Upper lobe of left lung (tissue), 6 donors: ENCODE results near the gene FTSJ3. TPM values are rescaled to one million over a fixed set of nuclear protein-coding genes. Genes with fewer than 3 reads are reported as not detected.

Experiments
- ATAC-seq, 2 donors: fragments of 200-7000 bp; cut with Tn5 transposase; one replicate each; pipeline ENCODE4 v1.9.1; 2022; ENCODE audit warnings: mild to moderate bottlenecking in 2 of 2, moderate library complexity in 2 of 2; ENCODE audit not compliant: low FRiP score in 2 of 2
- DNase-seq, 2 donors: peaks; one replicate each; pipeline ENCODE4 v3.0.0-alpha.2; 2019 to 2020
- H3K27ac ChIP-seq, 4 donors: fragments of 200-600 bp; sonication (generic); one replicate each; pipeline ENCODE4 v1.5.1; 2016 to 2019
- H3K27me3 ChIP-seq, 4 donors: fragments of 200-600 bp; sonication (generic); one replicate each; pipeline ENCODE4 v1.5.1; 2017 to 2019
- H3K36me3 ChIP-seq, 4 donors: fragments of 200-600 bp; sonication (generic); one replicate each; pipeline ENCODE4 v1.5.1; 2016 to 2019
- H3K4me1 ChIP-seq, 4 donors: fragments of 200-600 bp; sonication (generic); one replicate each; pipeline ENCODE4 v1.5.1; 2018 to 2019
- H3K4me3 ChIP-seq, 4 donors: fragments of 200-600 bp; sonication (generic); one replicate each; pipeline ENCODE4 v1.5.1; 2017 to 2019; ENCODE audit warnings: mild to moderate bottlenecking in 2 of 4, moderate library complexity in 1 of 4
- H3K9me3 ChIP-seq, 4 donors: fragments of 200-600 bp; sonication (generic); one replicate each; pipeline ENCODE4 v1.5.1; 2018 to 2019
- EP300 ChIP-seq, 4 donors: sonication (generic); formaldehyde crosslinking; IDR thresholded peaks; one replicate each; pipeline ENCODE4 v1.5.1; 2017; ENCODE audit warnings: antibody characterized with exemption in 4 of 4, control low read depth in 2 of 4
- POLR2A ChIP-seq, 4 donors: fragments of 450-650 bp; IDR thresholded peaks; one replicate each; pipeline ENCODE4 v1.5.1; 2016 to 2017; ENCODE audit warnings: antibody characterized with exemption in 4 of 4, mild to moderate bottlenecking in 2 of 4
- POLR2AphosphoS5 ChIP-seq, 2 donors: sonication (generic); formaldehyde crosslinking; IDR thresholded peaks; one replicate each; pipeline ENCODE4 v1.5.1; 2017; ENCODE audit warnings: antibody characterized with exemption in 2 of 2
- WGBS, 2 donors: methylation state at CpG; one replicate each; pipeline ENCODE4 v1.1.5; 2017 to 2018; 5-methylcytosine and 5-hydroxymethylcytosine counted together
- total RNA-seq, 6 donors: library from RNA; depleted of rRNA in 4 of 6; stranded (reverse); fragments of >200 nt in 4 of 6; gene quantifications; one replicate each; pipeline versions ENCODE4 v1.1.0 to v1.2.1, GENCODE V29; 2016 to 2021
- TF ChIP-seq, protein P1 (sequence below), 6 experiments: fragments of 450-650 bp in 4 of 6; fragments of 200-600 bp in 2 of 6; sonication (generic) in 2 of 6; IDR thresholded peaks; one replicate each; pipeline ENCODE4 v1.5.1; 2016 to 2019; ENCODE audit warnings: antibody characterized with exemption in 6 of 6
- donor health status: DM: no; HTN: no; CAD: no; lungs with moderate emphysema.
- donor health status: DM: no; HTN: yes; CAD: no; lungs with severe emphysema.

The FTSJ3 gene
- total RNA-seq, 6 donors from 2014 or later = 24.7 to 75.4 (median 41.8) TPM

DNA sequence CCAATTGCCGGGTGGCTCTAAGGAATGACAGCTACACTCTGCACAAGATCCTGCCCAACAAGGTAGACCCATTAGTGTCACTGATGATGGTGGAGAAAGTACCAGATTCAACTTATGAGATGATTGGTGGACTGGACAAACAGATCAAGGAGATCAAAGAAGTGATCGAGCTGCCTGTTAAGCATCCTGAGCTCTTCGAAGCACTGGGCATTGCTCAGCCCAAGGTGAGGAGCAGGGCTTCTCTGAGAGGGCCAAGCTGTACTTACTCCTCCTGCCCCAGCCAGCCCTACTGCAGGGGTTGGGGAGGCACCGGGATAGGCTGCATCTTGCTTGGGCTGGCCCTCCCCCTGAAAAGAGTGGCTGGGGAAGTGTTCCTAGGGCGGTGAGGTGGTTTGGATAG is 2.8 kb upstream of the FTSJ3 start:
- DNase-seq (no peak), ATAC-seq (no peak)
- Histone ChIP-seq H3K27ac (peak overlapping the region in 1 of 4 donors; percentile 13), H3K9me3 (no peaks in the 10 kb centered on the region), H3K27me3 (no peaks in the 10 kb centered on the region), H3K4me1 (peaks cover 27 to 44% (median 36%) of the 10 kb centered on the region in 4 donors), H3K4me3 (no peak overlapping the region), H3K36me3 (peaks cover 44 to 71% (median 64%) of the 10 kb centered on the region in 4 donors)
- WGBS, 2 donors = 87 to 89% methylated on average over 5 of the region's 5 CpGs
- TF ChIP-seq EP300 (IDR thresholded peaks at IDR 0.05) (no peak), POLR2AphosphoS5 (IDR thresholded peaks at IDR 0.05) (no peak), POLR2A (IDR thresholded peaks at IDR 0.05) (no peak)
- TF ChIP-seq, protein P1, sequence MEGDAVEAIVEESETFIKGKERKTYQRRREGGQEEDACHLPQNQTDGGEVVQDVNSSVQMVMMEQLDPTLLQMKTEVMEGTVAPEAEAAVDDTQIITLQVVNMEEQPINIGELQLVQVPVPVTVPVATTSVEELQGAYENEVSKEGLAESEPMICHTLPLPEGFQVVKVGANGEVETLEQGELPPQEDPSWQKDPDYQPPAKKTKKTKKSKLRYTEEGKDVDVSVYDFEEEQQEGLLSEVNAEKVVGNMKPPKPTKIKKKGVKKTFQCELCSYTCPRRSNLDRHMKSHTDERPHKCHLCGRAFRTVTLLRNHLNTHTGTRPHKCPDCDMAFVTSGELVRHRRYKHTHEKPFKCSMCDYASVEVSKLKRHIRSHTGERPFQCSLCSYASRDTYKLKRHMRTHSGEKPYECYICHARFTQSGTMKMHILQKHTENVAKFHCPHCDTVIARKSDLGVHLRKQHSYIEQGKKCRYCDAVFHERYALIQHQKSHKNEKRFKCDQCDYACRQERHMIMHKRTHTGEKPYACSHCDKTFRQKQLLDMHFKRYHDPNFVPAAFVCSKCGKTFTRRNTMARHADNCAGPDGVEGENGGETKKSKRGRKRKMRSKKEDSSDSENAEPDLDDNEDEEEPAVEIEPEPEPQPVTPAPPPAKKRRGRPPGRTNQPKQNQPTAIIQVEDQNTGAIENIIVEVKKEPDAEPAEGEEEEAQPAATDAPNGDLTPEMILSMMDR (IDR thresholded peaks at IDR 0.05) = no peak

DNA sequence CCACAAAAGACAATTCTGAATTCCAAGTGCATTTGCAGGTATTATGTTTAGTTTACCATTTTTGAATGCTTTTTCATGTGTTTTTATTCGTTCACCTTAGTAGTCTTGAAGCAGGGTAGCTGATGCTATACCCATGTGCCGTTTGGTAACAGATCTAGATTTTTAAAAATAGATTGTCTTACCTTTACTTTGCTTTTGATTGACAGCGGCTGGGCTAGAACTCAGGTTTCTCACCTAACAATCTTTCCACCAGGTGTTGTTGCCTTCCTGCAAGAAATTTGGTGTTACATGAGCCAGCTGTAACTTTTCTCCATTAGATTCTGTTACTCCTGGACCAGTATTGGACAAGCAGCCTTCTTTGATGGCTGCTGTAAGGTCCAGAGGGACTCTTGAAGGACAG is 1.5 kb upstream of the FTSJ3 start:
- H3K4me1 ChIP-seq = peaks cover 24 to 36% (median 28%) of the 10 kb centered on the region in 4 donors
- DNase-seq (no peak), ATAC-seq (no peak)
- no peaks in the 10 kb centered on the region for H3K27me3 ChIP-seq
- peaks cover 49 to 71% (median 65%) of the 10 kb centered on the region in 4 donors for H3K36me3 ChIP-seq
- peak overlapping the region in 1 of 4 donors; percentile 80 for H3K4me3 ChIP-seq
- TF ChIP-seq EP300 (IDR thresholded peaks at IDR 0.05) (no peak), POLR2AphosphoS5 (IDR thresholded peaks at IDR 0.05) (no peak), POLR2A (IDR thresholded peaks at IDR 0.05) (no peak)
- TF ChIP-seq, protein P1 (IDR thresholded peaks at IDR 0.05) = no peak
- no peak overlapping the region for H3K27ac ChIP-seq
- no peaks in the 10 kb centered on the region for H3K9me3 ChIP-seq
- 96 to 97% methylated on average over 3 of the region's 3 CpGs for WGBS, 2 donors

DNA sequence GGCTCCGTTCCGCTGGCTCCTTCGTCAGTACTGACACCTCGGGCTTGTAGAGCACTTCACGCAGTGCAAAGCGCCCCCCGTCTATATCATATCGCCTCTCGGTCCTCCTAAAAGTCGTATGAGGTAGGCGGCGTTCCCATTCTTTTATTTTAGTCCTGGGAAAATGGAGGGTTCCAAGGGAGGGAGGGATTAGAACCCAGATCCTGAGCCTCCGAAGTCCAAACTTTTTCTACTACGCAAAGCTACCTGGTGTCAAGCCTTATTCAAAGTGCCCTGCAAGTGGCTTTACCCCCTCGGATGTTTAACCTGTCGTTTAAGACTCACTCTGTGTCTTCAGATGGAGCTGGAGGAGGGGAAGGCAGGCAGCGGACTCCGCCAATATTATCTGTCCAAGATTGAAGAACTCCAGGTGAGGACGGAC is 348 bp upstream of the FTSJ3 start:
- peaks cover 24 to 36% (median 28%) of the 10 kb centered on the region in 4 donors for H3K4me1 ChIP-seq
- ATAC-seq (no peak), DNase-seq (no peak)
- peak overlapping the region; percentile 89 to 95 (median 94) for H3K27ac ChIP-seq
- 1 to 3% methylated on average over 10 to 19 of the region's 19 CpGs for WGBS, 2 donors
- no peaks in the 10 kb centered on the region for H3K9me3 ChIP-seq
- H3K4me3 ChIP-seq = peak overlapping the region; percentile 67 to 90 (median 81)
- TF ChIP-seq EP300 (IDR thresholded peaks at IDR 0.05) (no peak), POLR2AphosphoS5 (IDR thresholded peaks at IDR 0.05) (no peak), POLR2A (IDR thresholded peaks at IDR 0.05) (no peak)
- TF ChIP-seq, protein P1 (IDR thresholded peaks at IDR 0.05) = peak in 1 of 6 experiments; percentile 5
- peaks cover 46 to 71% (median 62%) of the 10 kb centered on the region in 4 donors for H3K36me3 ChIP-seq
- H3K27me3 ChIP-seq = no peaks in the 10 kb centered on the region

DNA sequence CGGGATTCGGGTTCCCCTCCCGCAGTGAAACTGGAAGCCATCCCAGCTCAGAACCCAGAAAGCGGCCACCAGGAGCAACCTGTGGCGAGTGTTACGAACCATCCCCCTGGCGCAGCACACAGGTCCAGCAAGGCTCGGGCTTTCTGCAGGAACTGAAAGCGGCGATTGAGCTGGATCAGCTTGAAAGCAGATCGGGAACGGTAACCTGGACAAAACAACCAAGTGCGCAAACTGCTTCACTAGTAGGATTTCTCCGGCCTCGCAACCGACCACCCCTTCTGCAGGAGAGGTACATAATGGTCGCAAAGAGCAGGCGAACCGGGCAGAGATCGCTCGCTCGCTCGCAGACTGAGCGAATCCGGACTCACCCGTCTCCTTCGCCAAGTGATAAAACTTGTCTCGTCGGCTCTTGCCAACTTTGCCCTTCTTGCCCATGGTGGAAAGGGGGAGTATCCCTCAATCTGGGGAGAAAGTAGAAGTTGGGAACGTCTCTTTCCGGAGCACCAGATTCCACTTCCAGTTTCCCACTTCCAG is 928 bp downstream of the FTSJ3 start:
- ATAC-seq = peak in 1 of 2 donors; percentile 2
- H3K27ac ChIP-seq = peak overlapping the region; percentile 89 to 95 (median 94)
- TF ChIP-seq POLR2AphosphoS5 (IDR thresholded peaks at IDR 0.05) = no peak
- TF ChIP-seq POLR2A (IDR thresholded peaks at IDR 0.05) = no peak
- TF ChIP-seq, protein P1 (IDR thresholded peaks at IDR 0.05) = no peak
- TF ChIP-seq EP300 (IDR thresholded peaks at IDR 0.05) = no peak

DNA sequence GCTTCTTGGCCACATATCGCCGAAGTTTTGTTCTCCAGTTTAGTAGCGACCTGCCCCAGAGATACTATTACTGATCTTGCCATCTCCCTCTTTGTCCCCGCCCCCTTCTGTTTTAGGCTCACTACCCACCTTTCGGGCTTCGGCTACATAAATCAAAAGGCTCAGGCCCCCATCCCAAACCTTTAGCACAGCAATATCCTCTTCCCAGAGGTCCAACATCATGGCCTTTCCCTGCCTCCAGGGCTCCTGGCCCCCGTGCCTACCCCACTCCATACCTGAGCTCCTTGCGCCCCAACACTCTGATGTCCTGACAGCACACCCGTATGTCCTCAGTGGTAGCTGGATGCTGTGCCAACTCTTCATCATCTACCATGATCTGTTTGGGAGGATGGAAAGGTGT is 3.1 kb downstream of the FTSJ3 start:
- Histone ChIP-seq H3K4me1 (peaks cover 24 to 31% (median 29%) of the 10 kb centered on the region in 4 donors), H3K36me3 (peaks cover 26 to 71% (median 61%) of the 10 kb centered on the region in 4 donors), H3K27ac (no peak overlapping the region), H3K4me3 (no peak overlapping the region), H3K9me3 (no peaks in the 10 kb centered on the region), H3K27me3 (no peaks in the 10 kb centered on the region)
- no peak for TF ChIP-seq EP300 (IDR thresholded peaks at IDR 0.05)
- TF ChIP-seq POLR2AphosphoS5 (IDR thresholded peaks at IDR 0.05) = no peak
- TF ChIP-seq, protein P1 (IDR thresholded peaks at IDR 0.05) = no peak
- TF ChIP-seq POLR2A (IDR thresholded peaks at IDR 0.05) = no peak
- DNase-seq (no peak), ATAC-seq (no peak)
- WGBS, 2 donors = 95 to 96% methylated on average over 9 of the region's 9 CpGs

More for the DNA sequence above, 928 bp downstream of the FTSJ3 start:
- Histone ChIP-seq H3K36me3 (peaks cover 37 to 71% (median 61%) of the 10 kb centered on the region in 4 donors), H3K4me1 (peaks cover 24 to 36% (median 28%) of the 10 kb centered on the region in 4 donors), H3K27me3 (no peaks in the 10 kb centered on the region), H3K4me3 (peak overlapping the region; percentile 67 to 90 (median 81)), H3K9me3 (no peaks in the 10 kb centered on the region)
- peak in 1 of 2 donors; percentile 37 for DNase-seq
- 0% methylated on average over 8 to 30 of the region's 31 CpGs for WGBS, 2 donors
